ENCODE measurements around the gene CACNA1H.

Gene CACNA1H

DNA sequence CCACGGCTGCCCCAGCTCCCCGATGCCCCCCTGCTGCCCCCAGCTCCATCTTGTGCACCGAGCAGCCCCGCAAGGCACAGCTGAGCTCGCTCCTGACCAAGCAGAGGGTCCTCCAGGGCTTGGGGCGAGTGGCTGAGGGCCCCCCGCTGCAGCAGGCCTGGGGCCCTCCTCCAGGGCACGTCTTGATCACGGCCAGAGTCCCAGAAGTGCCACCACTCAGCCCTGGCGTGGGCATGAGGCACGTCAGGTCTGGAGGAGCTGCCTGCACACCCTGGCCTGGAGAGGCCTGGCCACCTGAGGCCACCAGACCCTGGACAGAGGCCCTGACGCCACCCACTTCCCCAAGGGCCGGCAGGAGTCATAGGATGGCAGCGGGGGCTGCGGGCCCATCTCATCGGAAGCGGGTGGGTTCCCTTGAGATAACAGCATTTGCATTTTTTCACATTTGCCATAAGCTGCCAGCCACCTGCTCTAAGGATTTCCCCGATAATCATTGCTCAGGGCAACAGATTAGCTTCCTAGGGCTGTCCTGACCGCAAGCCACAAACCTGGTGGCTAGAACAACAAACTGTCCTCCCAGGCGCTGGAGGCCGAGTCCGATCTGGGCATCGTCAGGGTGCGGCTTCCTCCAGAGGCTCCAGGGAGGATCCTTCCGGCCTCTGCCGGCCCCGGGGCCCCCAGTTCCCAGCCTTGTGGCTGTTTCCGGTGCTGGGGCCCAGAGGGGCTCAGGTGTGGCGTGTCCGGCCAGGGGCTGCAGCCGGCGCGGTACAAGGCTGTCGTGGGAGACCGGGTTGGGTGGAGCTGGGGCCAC lies 32.9 kb upstream of the CACNA1H start:
- no peaks in the 10 kb centered on the region for H3K9me2 ChIP-seq (replicated peaks; ENCODE audit: insufficient read depth, low read length)
- H3K4me3 ChIP-seq (ENCODE audit: insufficient read depth, low read length, poor library complexity, severe bottlenecking): no peak overlapping the region
- H3K4me2 ChIP-seq (ENCODE audit: low read depth, low read length, poor library complexity, severe bottlenecking): no peak overlapping the region
- H3K9ac ChIP-seq (ENCODE audit: low read length): no peak overlapping the region
- no peaks in the 10 kb centered on the region for H3K9me3 ChIP-seq (ENCODE audit: insufficient read depth, low read length)
- H4K20me1 ChIP-seq (ENCODE audit: low read depth, low read length): no peaks in the 10 kb centered on the region
- H3K79me2 ChIP-seq (ENCODE audit: insufficient read depth, low read length): no peaks in the 10 kb centered on the region
- H3F3A ChIP-seq (ENCODE audit: insufficient read depth): no peaks in the 10 kb centered on the region
- H3K36me3 ChIP-seq (ENCODE audit: low read length): no peaks in the 10 kb centered on the region
- H3K27ac ChIP-seq (ENCODE audit: low read depth, low read length): no peak overlapping the region
- no peaks in the 10 kb centered on the region for H3K27me3 ChIP-seq (ENCODE audit: low read length)
- no peak overlapping the region for H2AFZ ChIP-seq (ENCODE audit: low read depth, low read length, severe bottlenecking)
- TF ChIP-seq, protein P1, sequence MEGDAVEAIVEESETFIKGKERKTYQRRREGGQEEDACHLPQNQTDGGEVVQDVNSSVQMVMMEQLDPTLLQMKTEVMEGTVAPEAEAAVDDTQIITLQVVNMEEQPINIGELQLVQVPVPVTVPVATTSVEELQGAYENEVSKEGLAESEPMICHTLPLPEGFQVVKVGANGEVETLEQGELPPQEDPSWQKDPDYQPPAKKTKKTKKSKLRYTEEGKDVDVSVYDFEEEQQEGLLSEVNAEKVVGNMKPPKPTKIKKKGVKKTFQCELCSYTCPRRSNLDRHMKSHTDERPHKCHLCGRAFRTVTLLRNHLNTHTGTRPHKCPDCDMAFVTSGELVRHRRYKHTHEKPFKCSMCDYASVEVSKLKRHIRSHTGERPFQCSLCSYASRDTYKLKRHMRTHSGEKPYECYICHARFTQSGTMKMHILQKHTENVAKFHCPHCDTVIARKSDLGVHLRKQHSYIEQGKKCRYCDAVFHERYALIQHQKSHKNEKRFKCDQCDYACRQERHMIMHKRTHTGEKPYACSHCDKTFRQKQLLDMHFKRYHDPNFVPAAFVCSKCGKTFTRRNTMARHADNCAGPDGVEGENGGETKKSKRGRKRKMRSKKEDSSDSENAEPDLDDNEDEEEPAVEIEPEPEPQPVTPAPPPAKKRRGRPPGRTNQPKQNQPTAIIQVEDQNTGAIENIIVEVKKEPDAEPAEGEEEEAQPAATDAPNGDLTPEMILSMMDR (IDR thresholded peaks at IDR 0.05; ENCODE audit: insufficient read depth, low read length, poor library complexity, severe bottlenecking): no peak
- no peak for TF ChIP-seq EZH2phosphoT487 (conservative IDR thresholded peaks at IDR 0.05; ENCODE audit: low read length)

DNA sequence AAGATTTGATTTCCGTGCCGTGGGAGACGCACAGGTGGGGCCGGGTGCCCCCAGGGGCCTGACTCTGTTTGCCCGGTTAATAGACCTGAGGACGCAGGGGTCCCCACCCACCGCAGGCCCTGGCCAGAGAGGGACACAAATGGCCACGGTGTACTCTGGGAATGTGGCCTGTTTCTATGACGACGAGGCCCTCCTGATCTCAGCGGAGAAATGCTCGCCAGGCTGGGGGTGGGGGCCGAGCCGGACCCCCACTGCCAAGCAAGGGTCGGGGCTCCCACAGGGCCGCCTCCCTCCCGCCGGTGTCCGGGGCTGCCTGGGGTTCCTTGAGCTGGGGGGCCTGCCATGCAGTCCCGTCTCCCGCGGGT lies 32.3 kb upstream of the CACNA1H start:
- Histone ChIP-seq H3K36me3 (ENCODE audit: low read length) (no peaks in the 10 kb centered on the region), H3K4me3 (ENCODE audit: insufficient read depth, low read length, poor library complexity, severe bottlenecking) (no peak overlapping the region)
- TF ChIP-seq EZH2phosphoT487 (conservative IDR thresholded peaks at IDR 0.05; ENCODE audit: low read length): no peak
- TF ChIP-seq, protein P1 (IDR thresholded peaks at IDR 0.05; ENCODE audit: insufficient read depth, low read length, poor library complexity, severe bottlenecking): no peak

DNA sequence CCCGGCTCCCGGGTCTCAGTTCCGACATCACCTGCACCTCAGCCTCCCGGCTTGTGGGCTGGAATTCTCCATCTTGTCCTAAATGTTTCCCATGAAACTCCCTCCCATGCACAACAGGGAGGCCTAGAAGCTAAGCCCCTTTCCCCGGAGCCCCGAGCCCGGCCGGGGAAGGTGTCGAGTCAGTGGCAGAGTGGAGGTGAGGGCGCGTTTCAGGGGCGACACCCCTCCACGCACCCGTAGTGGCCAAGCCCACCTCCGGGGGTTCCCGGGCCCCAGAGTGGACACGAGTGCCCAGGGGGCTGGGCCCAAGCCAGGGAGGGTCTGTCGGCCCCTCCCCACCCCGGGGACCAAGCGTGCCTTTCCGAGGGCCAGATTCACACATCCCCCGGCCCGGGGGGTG lies 31.9 kb upstream of the CACNA1H start:
- H3K4me2 ChIP-seq (ENCODE audit: low read depth, low read length, poor library complexity, severe bottlenecking): no peak overlapping the region
- H3K4me3 ChIP-seq (ENCODE audit: insufficient read depth, low read length, poor library complexity, severe bottlenecking): no peak overlapping the region
- no peak overlapping the region for H3K27ac ChIP-seq (ENCODE audit: low read depth, low read length)
- no peaks in the 10 kb centered on the region for H3K79me2 ChIP-seq (ENCODE audit: insufficient read depth, low read length)
- TF ChIP-seq EZH2phosphoT487 (conservative IDR thresholded peaks at IDR 0.05; ENCODE audit: low read length): no peak
- TF ChIP-seq, protein P1 (IDR thresholded peaks at IDR 0.05; ENCODE audit: insufficient read depth, low read length, poor library complexity, severe bottlenecking): no peak
- H3K9me3 ChIP-seq (ENCODE audit: insufficient read depth, low read length): no peaks in the 10 kb centered on the region
- H3K36me3 ChIP-seq (ENCODE audit: low read length): no peaks in the 10 kb centered on the region
- H3K27me3 ChIP-seq (ENCODE audit: low read length): no peaks in the 10 kb centered on the region
- no peak overlapping the region for H2AFZ ChIP-seq (ENCODE audit: low read depth, low read length, severe bottlenecking)
- H3K9me2 ChIP-seq (replicated peaks; ENCODE audit: insufficient read depth, low read length): no peaks in the 10 kb centered on the region
- no peak overlapping the region for H3K9ac ChIP-seq (ENCODE audit: low read length)
- no peaks in the 10 kb centered on the region for H3F3A ChIP-seq (ENCODE audit: insufficient read depth)
- no peaks in the 10 kb centered on the region for H4K20me1 ChIP-seq (ENCODE audit: low read depth, low read length)

More for the DNA sequence above, 32.3 kb upstream of the CACNA1H start:
- H4K20me1 ChIP-seq (ENCODE audit: low read depth, low read length): no peaks in the 10 kb centered on the region
- no peak overlapping the region for H3K4me2 ChIP-seq (ENCODE audit: low read depth, low read length, poor library complexity, severe bottlenecking)
- H3K27ac ChIP-seq (ENCODE audit: low read depth, low read length): no peak overlapping the region
- H3K79me2 ChIP-seq (ENCODE audit: insufficient read depth, low read length): no peaks in the 10 kb centered on the region
- no peak overlapping the region for H3K9ac ChIP-seq (ENCODE audit: low read length)
- H3F3A ChIP-seq (ENCODE audit: insufficient read depth): no peaks in the 10 kb centered on the region
- no peak overlapping the region for H2AFZ ChIP-seq (ENCODE audit: low read depth, low read length, severe bottlenecking)
- H3K27me3 ChIP-seq (ENCODE audit: low read length): no peaks in the 10 kb centered on the region
- no peaks in the 10 kb centered on the region for H3K9me2 ChIP-seq (replicated peaks; ENCODE audit: insufficient read depth, low read length)
- H3K9me3 ChIP-seq (ENCODE audit: insufficient read depth, low read length): no peaks in the 10 kb centered on the region

Measured in SU-DHL-6 (cell line).